CD4-positive, alpha-beta memory T cell (primary cell): ENCODE results near the gene SLC17A9. TPM values are rescaled to one million over a fixed set of nuclear protein-coding genes. Genes with fewer than 3 reads are reported as not detected.
A peak's percentile ranks its signal among the peaks of the same experiment; 100 is the strongest.

Experiments used
- CTCF ChIA-PET: fragments of 350-600 bp; sonication (Branson Sonifier 250); formaldehyde crosslinking; loops from one replicate; lab custom pipeline; 2021; ENCODE audit warnings: inconsistent platforms; ENCODE audit not compliant: partially characterized antibody; lab: Charles Lee
- POLR2A ChIA-PET: fragments of 350-600 bp; sonication (Branson Sonifier 250); formaldehyde crosslinking; loops from one replicate; lab custom pipeline; 2021; ENCODE audit not compliant: partially characterized antibody; lab: Charles Lee
- DNase-seq, 5 donors: peaks; one replicate each; pipeline versions ENCODE4 v3.0.0 to v3.0.0-alpha.2; 2020 to 2022; ENCODE audit warnings: mixed read lengths in 1 of 5
- H3K27ac ChIP-seq: one replicate; pipeline ENCODE4 v1.7.0; 2013; ENCODE audit warnings: low read depth, low read length
- H3K27me3 ChIP-seq: 2 replicates; pipeline ENCODE4 v1.7.0; 2013; ENCODE audit warnings: mild to moderate bottlenecking, low read length, moderate library complexity; ENCODE audit not compliant: insufficient read depth
- H3K36me3 ChIP-seq: 2 replicates; pipeline ENCODE4 v1.7.0; 2013; ENCODE audit warnings: mild to moderate bottlenecking, low read length, moderate library complexity; ENCODE audit not compliant: insufficient read depth
- H3K4me1 ChIP-seq: 2 replicates; pipeline ENCODE4 v1.7.0; 2013; ENCODE audit warnings: mild to moderate bottlenecking, low read length, moderate library complexity; ENCODE audit not compliant: insufficient read depth
- H3K4me3 ChIP-seq, 2 donors: one replicate each; pipeline ENCODE4 v1.7.0; 2013; ENCODE audit warnings: low read length in 2 of 2, mild to moderate bottlenecking in 1 of 2
- H3K9me3 ChIP-seq, 2 donors: one replicate each; pipeline ENCODE4 v1.7.0; 2013; ENCODE audit warnings: low read length in 2 of 2, control low read depth in 1 of 2; ENCODE audit not compliant: control insufficient read depth in 1 of 2
- H3K27ac Mint-ChIP-seq, 7 donors: one replicate each; pipeline ENCODE4 v1.8.0; 2020 to 2021; ENCODE audit warnings: mixed read lengths in 7 of 7, mild to moderate bottlenecking in 6 of 7, inconsistent platforms in 3 of 7, moderate library complexity in 3 of 7
- H3K27me3 Mint-ChIP-seq, 2 donors: one replicate each; pipeline ENCODE4 v1.8.0; 2020 to 2021; ENCODE audit warnings: mixed read lengths in 2 of 2
- H3K36me3 Mint-ChIP-seq, 2 donors: one replicate each; pipeline ENCODE4 v1.8.0; 2020 to 2021; ENCODE audit warnings: mixed read lengths in 2 of 2, inconsistent platforms in 1 of 2, mild to moderate bottlenecking in 1 of 2
- H3K4me1 Mint-ChIP-seq, 4 donors: one replicate each; pipeline ENCODE4 v1.8.0; 2020 to 2021; ENCODE audit warnings: mixed read lengths in 4 of 4, mild to moderate bottlenecking in 1 of 4
- H3K4me3 Mint-ChIP-seq, 8 donors: one replicate each; pipeline ENCODE4 v1.8.0; 2020 to 2021; ENCODE audit warnings: mixed read lengths in 8 of 8, mild to moderate bottlenecking in 7 of 8, moderate library complexity in 6 of 8, inconsistent platforms in 3 of 8
- H3K9me3 Mint-ChIP-seq, 8 donors: one replicate each; pipeline ENCODE4 v1.8.0; 2020 to 2021; ENCODE audit warnings: mixed read lengths in 8 of 8, mild to moderate bottlenecking in 5 of 8, inconsistent platforms in 3 of 8, moderate library complexity in 1 of 8
- intact Hi-C: fragments of 100-400 bp; cut with micrococcal nuclease; formaldehyde crosslinking; loops from one replicate; pipeline ENCODE4 v1.15.1; 2023
- polyA plus RNA-seq, 2 donors: library from polyadenylated mRNA; unstranded; fragments of 300-500 nt; fragmentation: Illumina TruSeq; gene quantifications; one replicate each; pipeline ENCODE4 v1.2.3, GENCODE V29; 2021
- total RNA-seq, 2 experiments: library from RNA; stranded (reverse); gene quantifications; one replicate each; pipeline ENCODE4 v1.2.3, GENCODE V29; 2021

Gene SLC17A9
- total and polyA plus RNA-seq, 4 experiments from 2014 or later, result 0.13 to 2.4 (median 2.1) TPM; not detected in 1

- ChIA-PET POLR2A (interaction anchor here (1.2 to 1.6 kb wide), 3 partner anchors 10 to 97 kb away, joined by 3 to 5 read pairs (median 3); no protein-coding TSS in a partner anchor), CTCF (interaction anchor here (0.7 to 4.2 kb wide), 14 partner anchors 9 to 408 kb away, joined by 3 to 73 read pairs (median 5); partner anchors contain the start of genes GID8 and SLC17A9)
- Mint-ChIP-seq H3K27me3 (no peaks in the 10 kb centered on the region), H3K9me3 (peaks cover 0 to 3% (median 0%) of the 10 kb centered on the region in 8 donors), H3K4me1 (peaks cover 10 to 37% (median 16%) of the 10 kb centered on the region in 4 donors), H3K36me3 (peaks cover 61 to 86% of the 10 kb centered on the region in 2 donors), H3K27ac (peak overlapping the region in 5 of 7 donors; percentile 29 to 68 (median 42)), H3K4me3 (no peak overlapping the region)
- H3K27ac ChIP-seq, result no peak overlapping the region
- H3K36me3 ChIP-seq, result peaks cover 97% of the 10 kb centered on the region
- H3K27me3 ChIP-seq, result no peaks in the 10 kb centered on the region
- DNase-seq, result peak in 2 of 5 donors; percentile 31 to 36
- intact Hi-C loops, result no loop called here
- H3K9me3 ChIP-seq, result no peaks in the 10 kb centered on the region
- no peak overlapping the region for H3K4me3 ChIP-seq
- H3K4me1 ChIP-seq, result no peaks in the 10 kb centered on the region
Measured at GRCh38 chr20:62907384-62908317, 44.9 kb upstream of the SLC17A9 start.

GRCh38 chr20:62908971-62909791 lies 43.3 kb upstream of the SLC17A9 start:
- peak overlapping the region in 3 of 7 donors; percentile 12 to 87 (median 46) for H3K27ac Mint-ChIP-seq
- no peaks in the 10 kb centered on the region for H3K27me3 ChIP-seq
- no peak for DNase-seq
- ChIA-PET POLR2A (interaction anchor here (4.0 kb wide), 1 partner anchor 29 kb away, joined by 13 read pairs; the partner anchor contains the start of gene GID8), CTCF (interaction anchor here (0.8 to 4.2 kb wide), 5 partner anchors 10 to 100 kb away, joined by 3 to 73 read pairs (median 13); partner anchors contain the start of gene SLC17A9)
- H3K4me3 Mint-ChIP-seq, result no peak overlapping the region
- no peaks in the 10 kb centered on the region for H3K9me3 ChIP-seq
- no peak overlapping the region for H3K4me3 ChIP-seq
- intact Hi-C loops, result no loop called here
- H3K4me1 Mint-ChIP-seq, result peaks cover 14 to 50% (median 26%) of the 10 kb centered on the region in 4 donors
- peaks cover 91% of the 10 kb centered on the region for H3K36me3 ChIP-seq
- no peaks in the 10 kb centered on the region for H3K27me3 Mint-ChIP-seq
- peaks cover 11% of the 10 kb centered on the region for H3K4me1 ChIP-seq
- peaks cover 64 to 84% of the 10 kb centered on the region in 2 donors for H3K36me3 Mint-ChIP-seq
- H3K9me3 Mint-ChIP-seq, result peaks cover 0 to 3% (median 0%) of the 10 kb centered on the region in 8 donors
- no peak overlapping the region for H3K27ac ChIP-seq

- Mint-ChIP-seq H3K4me1 (peaks cover 19 to 61% (median 32%) of the 10 kb centered on the region in 4 donors), H3K4me3 (no peak overlapping the region), H3K9me3 (peaks cover 0 to 3% (median 0%) of the 10 kb centered on the region in 8 donors), H3K36me3 (peaks cover 56 to 79% of the 10 kb centered on the region in 2 donors), H3K27ac (peak overlapping the region in 2 of 7 donors; percentile 8 to 61), H3K27me3 (no peaks in the 10 kb centered on the region)
- Histone ChIP-seq H3K36me3 (peaks cover 81% of the 10 kb centered on the region), H3K4me3 (no peak overlapping the region), H3K27me3 (no peaks in the 10 kb centered on the region), H3K4me1 (peaks cover 21% of the 10 kb centered on the region), H3K27ac (no peak overlapping the region), H3K9me3 (no peaks in the 10 kb centered on the region)
- ChIA-PET POLR2A (interaction anchor here (4.0 kb wide), 1 partner anchor 28 kb away, joined by 13 read pairs; the partner anchor contains the start of gene GID8), CTCF (no interaction called here)
- DNase-seq, result no peak
- intact Hi-C loops, result no loop called here
Measured at GRCh38 chr20:62910217-62910766, 42.2 kb upstream of the SLC17A9 start.

- Histone ChIP-seq H3K27ac (no peak overlapping the region), H3K27me3 (no peaks in the 10 kb centered on the region), H3K9me3 (no peaks in the 10 kb centered on the region), H3K4me1 (peaks cover 28% of the 10 kb centered on the region), H3K4me3 (no peak overlapping the region), H3K36me3 (peaks cover 75% of the 10 kb centered on the region)
- CTCF ChIA-PET, result interaction anchor here (1.4 to 4.7 kb wide), 2 partner anchors 10 to 38 kb away, joined by 4 to 28 read pairs; no protein-coding TSS in a partner anchor
- POLR2A ChIA-PET, result interaction anchor here (1.0 to 4.0 kb wide), 3 partner anchors 14 to 27 kb away, joined by 5 to 13 read pairs (median 9); partner anchors contain the start of genes DIDO1 and GID8
- H3K4me3 Mint-ChIP-seq, result no peak overlapping the region
- no peaks in the 10 kb centered on the region for H3K27me3 Mint-ChIP-seq
- no peak for DNase-seq
- H3K9me3 Mint-ChIP-seq, result peaks cover 0 to 3% (median 0%) of the 10 kb centered on the region in 8 donors
- H3K4me1 Mint-ChIP-seq, result peaks cover 21 to 67% (median 33%) of the 10 kb centered on the region in 4 donors
- H3K36me3 Mint-ChIP-seq, result peaks cover 50 to 73% of the 10 kb centered on the region in 2 donors
- intact Hi-C loops, result no loop called here
- H3K27ac Mint-ChIP-seq, result no peak overlapping the region
Measured at GRCh38 chr20:62910777-62911497, 41.6 kb upstream of the SLC17A9 start.

GRCh38 chr20:62911701-62912280 lies 40.7 kb upstream of the SLC17A9 start:
- Mint-ChIP-seq H3K27me3 (no peaks in the 10 kb centered on the region), H3K27ac (peak overlapping the region in 2 of 7 donors; percentile 8 to 58), H3K4me3 (no peak overlapping the region), H3K36me3 (peaks cover 41 to 67% of the 10 kb centered on the region in 2 donors), H3K9me3 (peaks cover 0 to 2% (median 0%) of the 10 kb centered on the region in 8 donors), H3K4me1 (peaks cover 25 to 74% (median 39%) of the 10 kb centered on the region in 4 donors)
- no peak overlapping the region for H3K4me3 ChIP-seq
- no peaks in the 10 kb centered on the region for H3K9me3 ChIP-seq
- no peaks in the 10 kb centered on the region for H3K27me3 ChIP-seq
- ChIA-PET POLR2A (interaction anchor here (1.0 to 4.0 kb wide), 4 partner anchors 12 to 26 kb away, joined by 4 to 13 read pairs (median 7); partner anchors contain the start of genes DIDO1 and GID8), CTCF (interaction anchor here (0.9 to 4.7 kb wide), 3 partner anchors 11 to 39 kb away, joined by 3 to 28 read pairs (median 4); no protein-coding TSS in a partner anchor)
- H3K36me3 ChIP-seq, result peaks cover 66% of the 10 kb centered on the region
- no peak overlapping the region for H3K27ac ChIP-seq
- DNase-seq, result no peak
- peaks cover 36% of the 10 kb centered on the region for H3K4me1 ChIP-seq
- intact Hi-C loops, result no loop called here
